NCI-H2227 (cell line): ENCODE results near the gene VSTM2B.

ENCODE experiments used
- DNase-seq: peaks from one replicate; lab custom pipeline; 2025; ENCODE audit not compliant: unreplicated experiment; lab: John Stamatoyannopoulos, UW

Gene VSTM2B

GRCh38 chr19:29515233-29515619 lies 10.6 kb upstream of the VSTM2B start:
- DNase-seq, result no peak

GRCh38 chr19:29515706-29516357 lies 10.0 kb upstream of the VSTM2B start:
- DNase-seq, result no peak

GRCh38 chr19:29516358-29516725 lies 9.5 kb upstream of the VSTM2B start:
- no peak for DNase-seq

GRCh38 chr19:29516821-29517395 lies 8.9 kb upstream of the VSTM2B start:
- no peak for DNase-seq

GRCh38 chr19:29517412-29517811 lies 8.4 kb upstream of the VSTM2B start:
- DNase-seq, result no peak

- DNase-seq, result no peak
These were observed 7.8 kb upstream of the VSTM2B start for GRCh38 chr19:29517946-29518345.

GRCh38 chr19:29519146-29519545 lies 6.6 kb upstream of the VSTM2B start:
- DNase-seq, result no peak

GRCh38 chr19:29519931-29520330 lies 5.9 kb upstream of the VSTM2B start:
- DNase-seq, result no peak

GRCh38 chr19:29520390-29520789 lies 5.4 kb upstream of the VSTM2B start:
- no peak for DNase-seq

- no peak for DNase-seq
These were observed 4.3 kb upstream of the VSTM2B start for GRCh38 chr19:29521291-29522075.

- no peak for DNase-seq
These were observed 2.2 kb upstream of the VSTM2B start for GRCh38 chr19:29523568-29523967.

- DNase-seq, result no peak
These were observed 1.4 kb upstream of the VSTM2B start for GRCh38 chr19:29524201-29524911.

- peak; percentile 83 for DNase-seq
These were observed 622 bp upstream of the VSTM2B start for GRCh38 chr19:29524912-29525831.

- peak; percentile 75 for DNase-seq
These were observed 1.1 kb downstream of the VSTM2B start for GRCh38 chr19:29526730-29527499.

- DNase-seq, result no peak
These were observed 1.9 kb downstream of the VSTM2B start for GRCh38 chr19:29527500-29528328.

- peak; percentile 99 for DNase-seq
These were observed 2.7 kb downstream of the VSTM2B start for GRCh38 chr19:29528350-29528945.

GRCh38 chr19:29528946-29529645 lies 3.3 kb downstream of the VSTM2B start:
- DNase-seq, result peak; percentile 77
